ENCODE measurements around the gene MRPL40.

MRPL40 gene

GRCh38 chr22:19432133-19432851, at the start of gene MRPL40:
Gene MRPL40 (plus strand): TSS chr22:19432545. CDS start chr22:19432555, 10 bp downstream.
- peaks cover 32% of the 10 kb centered on the region for H3K4me1 ChIP-seq (ENCODE audit: insufficient read depth, low read length, poor library complexity, severe bottlenecking)
- H3K27me3 ChIP-seq (ENCODE audit: insufficient read depth, low read length, poor library complexity, severe bottlenecking) = no peaks in the 10 kb centered on the region
- H4K20me1 ChIP-seq (ENCODE audit: insufficient read depth, low read length, poor library complexity, severe bottlenecking) = peaks cover 35% of the 10 kb centered on the region
- peaks cover 53% of the 10 kb centered on the region for H3K79me2 ChIP-seq (ENCODE audit: insufficient read depth, low read length)
- TF ChIP-seq CTCF (conservative IDR thresholded peaks at IDR 0.05; ENCODE audit: low read length) (no peak), EZH2phosphoT487 (IDR thresholded peaks at IDR 0.05; ENCODE audit: borderline replicate concordance) (no peak)
- peak within 1 kb of the TSS; percentile 93 for H3K4me3 ChIP-seq (ENCODE audit: low read length, poor library complexity, severe bottlenecking)
- peak within 1 kb of the TSS; percentile 80 for H3K4me2 ChIP-seq (ENCODE audit: low read depth, low read length, poor library complexity, severe bottlenecking)
- H3K9me2 ChIP-seq (replicated peaks; ENCODE audit: low read depth, low read length) = no peaks in the 10 kb centered on the region
- H3K9ac ChIP-seq (ENCODE audit: low read depth, low read length, poor library complexity, severe bottlenecking) = peak within 1 kb of the TSS; percentile 96
- H3F3A ChIP-seq (ENCODE audit: low read depth) = no peaks in the 10 kb centered on the region
- H3K9me3 ChIP-seq (ENCODE audit: insufficient read depth, low read depth, low read length) = no peaks in the 10 kb centered on the region
- peaks cover 12% of the 10 kb centered on the region; the same call in 1 of the 2 replicates for H3K36me3 ChIP-seq (ENCODE audit: insufficient read depth, low read length)
- peak within 1 kb of the TSS; percentile 89 for H2AFZ ChIP-seq (ENCODE audit: low read length)

- no peak overlapping the region for H3K9ac ChIP-seq (ENCODE audit: low read depth, low read length, poor library complexity, severe bottlenecking)
Measured at GRCh38 chr22:19383292-19383691, 49.1 kb upstream of the MRPL40 start.

GRCh38 chr22:19385221-19385906, 47.0 kb upstream of the MRPL40 start:
- Histone ChIP-seq H3K79me2 (ENCODE audit: insufficient read depth, low read length) (no peaks in the 10 kb centered on the region), H3F3A (ENCODE audit: low read depth) (no peaks in the 10 kb centered on the region), H3K36me3 (ENCODE audit: insufficient read depth, low read length) (peaks cover 92% of the 10 kb centered on the region), H3K4me3 (ENCODE audit: low read length, poor library complexity, severe bottlenecking) (no peak overlapping the region), H3K4me2 (ENCODE audit: low read depth, low read length, poor library complexity, severe bottlenecking) (no peak overlapping the region), H3K9me3 (ENCODE audit: insufficient read depth, low read depth, low read length) (no peaks in the 10 kb centered on the region), H3K27me3 (ENCODE audit: insufficient read depth, low read length, poor library complexity, severe bottlenecking) (no peaks in the 10 kb centered on the region), H3K9me2 (replicated peaks; ENCODE audit: low read depth, low read length) (no peaks in the 10 kb centered on the region), H4K20me1 (ENCODE audit: insufficient read depth, low read length, poor library complexity, severe bottlenecking) (no peaks in the 10 kb centered on the region), H3K9ac (ENCODE audit: low read depth, low read length, poor library complexity, severe bottlenecking) (no peak overlapping the region), H2AFZ (ENCODE audit: low read length) (no peak overlapping the region), H3K4me1 (ENCODE audit: insufficient read depth, low read length, poor library complexity, severe bottlenecking) (no peaks in the 10 kb centered on the region)
- TF ChIP-seq CTCF (conservative IDR thresholded peaks at IDR 0.05; ENCODE audit: low read length) = no peak
- TF ChIP-seq EZH2phosphoT487 (IDR thresholded peaks at IDR 0.05; ENCODE audit: borderline replicate concordance) = no peak

More at GRCh38 chr22:19383292-19383691, 49.1 kb upstream of the MRPL40 start:
- Histone ChIP-seq H4K20me1 (ENCODE audit: insufficient read depth, low read length, poor library complexity, severe bottlenecking) (no peaks in the 10 kb centered on the region), H3K4me3 (ENCODE audit: low read length, poor library complexity, severe bottlenecking) (no peak overlapping the region), H3K36me3 (ENCODE audit: insufficient read depth, low read length) (peaks cover 79% of the 10 kb centered on the region), H2AFZ (ENCODE audit: low read length) (no peak overlapping the region), H3K27me3 (ENCODE audit: insufficient read depth, low read length, poor library complexity, severe bottlenecking) (no peaks in the 10 kb centered on the region), H3K4me2 (ENCODE audit: low read depth, low read length, poor library complexity, severe bottlenecking) (no peak overlapping the region), H3K79me2 (ENCODE audit: insufficient read depth, low read length) (no peaks in the 10 kb centered on the region), H3F3A (ENCODE audit: low read depth) (no peaks in the 10 kb centered on the region), H3K9me3 (ENCODE audit: insufficient read depth, low read depth, low read length) (no peaks in the 10 kb centered on the region), H3K4me1 (ENCODE audit: insufficient read depth, low read length, poor library complexity, severe bottlenecking) (no peaks in the 10 kb centered on the region), H3K9me2 (replicated peaks; ENCODE audit: low read depth, low read length) (no peaks in the 10 kb centered on the region)
- no peak for TF ChIP-seq EZH2phosphoT487 (IDR thresholded peaks at IDR 0.05; ENCODE audit: borderline replicate concordance)
- no peak for TF ChIP-seq CTCF (conservative IDR thresholded peaks at IDR 0.05; ENCODE audit: low read length)

Measured in Loucy (cell line).